Measurements from ENCODE around the gene CLTA.

DNA sequence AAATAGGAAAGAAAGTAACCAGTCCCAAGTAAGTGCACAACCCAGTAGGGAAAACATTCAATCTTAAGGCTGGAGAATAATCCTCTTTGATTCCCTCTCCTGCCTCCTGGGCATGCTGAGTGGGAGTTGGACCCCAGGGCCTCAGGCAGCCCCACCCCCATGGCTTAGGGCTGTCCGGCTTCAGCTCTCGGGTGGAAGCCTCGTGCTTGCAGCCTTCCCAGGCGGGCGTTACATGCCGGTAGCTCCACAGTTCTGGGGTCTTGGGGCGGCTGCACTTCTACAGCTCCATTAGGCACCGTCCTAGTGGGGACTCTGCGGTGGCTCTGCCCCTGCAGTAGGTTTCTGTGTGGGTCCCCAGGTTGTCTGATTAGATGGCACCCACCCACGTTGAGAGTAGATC lies 44.1 kb upstream of the CLTA start:
- TF ChIP-seq, protein P1, sequence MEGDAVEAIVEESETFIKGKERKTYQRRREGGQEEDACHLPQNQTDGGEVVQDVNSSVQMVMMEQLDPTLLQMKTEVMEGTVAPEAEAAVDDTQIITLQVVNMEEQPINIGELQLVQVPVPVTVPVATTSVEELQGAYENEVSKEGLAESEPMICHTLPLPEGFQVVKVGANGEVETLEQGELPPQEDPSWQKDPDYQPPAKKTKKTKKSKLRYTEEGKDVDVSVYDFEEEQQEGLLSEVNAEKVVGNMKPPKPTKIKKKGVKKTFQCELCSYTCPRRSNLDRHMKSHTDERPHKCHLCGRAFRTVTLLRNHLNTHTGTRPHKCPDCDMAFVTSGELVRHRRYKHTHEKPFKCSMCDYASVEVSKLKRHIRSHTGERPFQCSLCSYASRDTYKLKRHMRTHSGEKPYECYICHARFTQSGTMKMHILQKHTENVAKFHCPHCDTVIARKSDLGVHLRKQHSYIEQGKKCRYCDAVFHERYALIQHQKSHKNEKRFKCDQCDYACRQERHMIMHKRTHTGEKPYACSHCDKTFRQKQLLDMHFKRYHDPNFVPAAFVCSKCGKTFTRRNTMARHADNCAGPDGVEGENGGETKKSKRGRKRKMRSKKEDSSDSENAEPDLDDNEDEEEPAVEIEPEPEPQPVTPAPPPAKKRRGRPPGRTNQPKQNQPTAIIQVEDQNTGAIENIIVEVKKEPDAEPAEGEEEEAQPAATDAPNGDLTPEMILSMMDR (IDR thresholded peaks at IDR 0.05) = no peak
- TF ChIP-seq EZH2 (IDR thresholded peaks at IDR 0.05; ENCODE audit: borderline replicate concordance, insufficient read depth, low read depth, low read length, poor library complexity, severe bottlenecking) = no peak

Data from B cell (primary cell).